Skeletal muscle satellite cell (primary cell): ENCODE results near the gene GEMIN4.
A peak's percentile ranks its signal among the peaks of the same experiment; 100 is the strongest.

Experiments
- H3K27me3 ChIP-seq: 2 replicates; pipeline ENCODE4 v1.7.0; 2013; ENCODE audit warnings: low read length; ENCODE audit not compliant: control insufficient read depth, insufficient read depth
- H3K36me3 ChIP-seq: 2 replicates; pipeline ENCODE4 v1.7.0; 2013; ENCODE audit warnings: mild to moderate bottlenecking, control low read depth, low read length; ENCODE audit not compliant: insufficient read depth
- H3K4me1 ChIP-seq: 2 replicates; pipeline ENCODE4 v1.7.0; 2013; ENCODE audit warnings: low read length; ENCODE audit not compliant: control insufficient read depth, insufficient read depth
- H3K4me2 ChIP-seq: 2 replicates; pipeline ENCODE4 v1.7.0; 2013; ENCODE audit warnings: mild to moderate bottlenecking, low read length
- H3K4me3 ChIP-seq: 2 replicates; pipeline ENCODE4 v1.7.0; 2013; ENCODE audit warnings: low read length
- H3K9ac ChIP-seq: 2 replicates; pipeline ENCODE4 v1.7.0; 2013; ENCODE audit warnings: mild to moderate bottlenecking, low read depth, low read length, moderate library complexity
- H3K9me3 ChIP-seq: replicated peaks from 2 replicates; pipeline ENCODE4 v1.7.0; 2013; ENCODE audit warnings: mild to moderate bottlenecking, control low read depth, low read length

GEMIN4 gene

GRCh38 chr17:732902-733720 lies 19.0 kb downstream of the GEMIN4 start:
- Histone ChIP-seq H3K4me2 (peak overlapping the region; percentile 98), H3K9me3 (no peaks in the 10 kb centered on the region), H3K4me3 (peak overlapping the region; percentile 85), H3K36me3 (peaks cover 27% of the 10 kb centered on the region), H3K4me1 (peaks cover 7% of the 10 kb centered on the region), H3K27me3 (no peaks in the 10 kb centered on the region), H3K9ac (peak overlapping the region; percentile 91)

- no peaks in the 10 kb centered on the region for H3K27me3 ChIP-seq
- H3K9ac ChIP-seq = peak within 1 kb of the TSS; percentile 91
- H3K4me3 ChIP-seq = peak within 1 kb of the TSS; percentile 85
- H3K4me2 ChIP-seq = peak within 1 kb of the TSS; percentile 98
- H3K36me3 ChIP-seq = peaks cover 21% of the 10 kb centered on the region
- H3K9me3 ChIP-seq = no peaks in the 10 kb centered on the region
- H3K4me1 ChIP-seq = peaks cover 7% of the 10 kb centered on the region
Measured at GRCh38 chr17:732067-732901, 19.8 kb downstream of the GEMIN4 start, which contains the start of gene TLCD3A. TLCD3A (plus strand) TSS chr17:732596; CDS start chr17:732648, 52 bp downstream.

GRCh38 chr17:731644-732066 lies 20.4 kb downstream of the GEMIN4 start:
- Histone ChIP-seq H3K4me1 (peaks cover 7% of the 10 kb centered on the region), H3K27me3 (no peaks in the 10 kb centered on the region), H3K4me3 (peak overlapping the region; percentile 85), H3K9me3 (no peaks in the 10 kb centered on the region), H3K36me3 (peaks cover 19% of the 10 kb centered on the region), H3K9ac (peak overlapping the region; percentile 83), H3K4me2 (peak overlapping the region; percentile 77)

- H3K27me3 ChIP-seq = no peaks in the 10 kb centered on the region
- H3K36me3 ChIP-seq = no peaks in the 10 kb centered on the region
- no peak overlapping the region for H3K4me2 ChIP-seq
- H3K9ac ChIP-seq = no peak overlapping the region
- no peaks in the 10 kb centered on the region for H3K9me3 ChIP-seq
- peaks cover 6% of the 10 kb centered on the region for H3K4me1 ChIP-seq
- no peak overlapping the region for H3K4me3 ChIP-seq
Measured at GRCh38 chr17:728911-729310, 23.2 kb downstream of the GEMIN4 start.

GRCh38 chr17:726271-726919 lies 25.7 kb downstream of the GEMIN4 start:
- no peak overlapping the region for H3K4me3 ChIP-seq
- H3K9ac ChIP-seq = no peak overlapping the region
- H3K36me3 ChIP-seq = no peaks in the 10 kb centered on the region
- H3K4me2 ChIP-seq = no peak overlapping the region
- no peaks in the 10 kb centered on the region for H3K27me3 ChIP-seq
- no peaks in the 10 kb centered on the region for H3K9me3 ChIP-seq
- H3K4me1 ChIP-seq = no peaks in the 10 kb centered on the region

GRCh38 chr17:725746-726145 lies 26.3 kb downstream of the GEMIN4 start:
- no peaks in the 10 kb centered on the region for H3K36me3 ChIP-seq
- H3K27me3 ChIP-seq = no peaks in the 10 kb centered on the region
- no peaks in the 10 kb centered on the region for H3K9me3 ChIP-seq
- H3K4me1 ChIP-seq = no peaks in the 10 kb centered on the region
- no peak overlapping the region for H3K4me2 ChIP-seq
- no peak overlapping the region for H3K9ac ChIP-seq
- no peak overlapping the region for H3K4me3 ChIP-seq

- H3K9me3 ChIP-seq = no peaks in the 10 kb centered on the region
- no peaks in the 10 kb centered on the region for H3K4me1 ChIP-seq
- H3K4me2 ChIP-seq = no peak overlapping the region
- H3K9ac ChIP-seq = no peak overlapping the region
- no peaks in the 10 kb centered on the region for H3K36me3 ChIP-seq
- H3K27me3 ChIP-seq = no peaks in the 10 kb centered on the region
- H3K4me3 ChIP-seq = no peak overlapping the region
Measured at GRCh38 chr17:725084-725483, 27.0 kb downstream of the GEMIN4 start.

- H3K9ac ChIP-seq = no peak overlapping the region
- H3K36me3 ChIP-seq = no peaks in the 10 kb centered on the region
- no peaks in the 10 kb centered on the region for H3K4me1 ChIP-seq
- no peaks in the 10 kb centered on the region for H3K27me3 ChIP-seq
- H3K4me3 ChIP-seq = no peak overlapping the region
- no peaks in the 10 kb centered on the region for H3K9me3 ChIP-seq
- no peak overlapping the region for H3K4me2 ChIP-seq
Measured at GRCh38 chr17:721540-721937, 30.5 kb downstream of the GEMIN4 start.

- H3K9ac ChIP-seq = no peak overlapping the region
- no peak overlapping the region for H3K4me3 ChIP-seq
- no peaks in the 10 kb centered on the region for H3K27me3 ChIP-seq
- H3K4me2 ChIP-seq = no peak overlapping the region
- H3K36me3 ChIP-seq = no peaks in the 10 kb centered on the region
- no peaks in the 10 kb centered on the region for H3K9me3 ChIP-seq
- no peaks in the 10 kb centered on the region for H3K4me1 ChIP-seq
Measured at GRCh38 chr17:720706-721539, 31.1 kb downstream of the GEMIN4 start.

- Histone ChIP-seq H3K4me2 (no peak overlapping the region), H3K9ac (no peak overlapping the region), H3K36me3 (no peaks in the 10 kb centered on the region), H3K27me3 (no peaks in the 10 kb centered on the region), H3K9me3 (no peaks in the 10 kb centered on the region), H3K4me1 (peaks cover 10% of the 10 kb centered on the region), H3K4me3 (no peak overlapping the region)
Measured at GRCh38 chr17:718075-718474, 34.0 kb downstream of the GEMIN4 start.
